ENCODE data around the gene SAMM50. TPM values are rescaled to one million over a fixed set of nuclear protein-coding genes. Genes with fewer than 3 reads are reported as not detected.

SAMM50 gene
- total and polyA plus RNA-seq, 7 donors, result 59.3 to 105 (median 80.0) TPM

DNA sequence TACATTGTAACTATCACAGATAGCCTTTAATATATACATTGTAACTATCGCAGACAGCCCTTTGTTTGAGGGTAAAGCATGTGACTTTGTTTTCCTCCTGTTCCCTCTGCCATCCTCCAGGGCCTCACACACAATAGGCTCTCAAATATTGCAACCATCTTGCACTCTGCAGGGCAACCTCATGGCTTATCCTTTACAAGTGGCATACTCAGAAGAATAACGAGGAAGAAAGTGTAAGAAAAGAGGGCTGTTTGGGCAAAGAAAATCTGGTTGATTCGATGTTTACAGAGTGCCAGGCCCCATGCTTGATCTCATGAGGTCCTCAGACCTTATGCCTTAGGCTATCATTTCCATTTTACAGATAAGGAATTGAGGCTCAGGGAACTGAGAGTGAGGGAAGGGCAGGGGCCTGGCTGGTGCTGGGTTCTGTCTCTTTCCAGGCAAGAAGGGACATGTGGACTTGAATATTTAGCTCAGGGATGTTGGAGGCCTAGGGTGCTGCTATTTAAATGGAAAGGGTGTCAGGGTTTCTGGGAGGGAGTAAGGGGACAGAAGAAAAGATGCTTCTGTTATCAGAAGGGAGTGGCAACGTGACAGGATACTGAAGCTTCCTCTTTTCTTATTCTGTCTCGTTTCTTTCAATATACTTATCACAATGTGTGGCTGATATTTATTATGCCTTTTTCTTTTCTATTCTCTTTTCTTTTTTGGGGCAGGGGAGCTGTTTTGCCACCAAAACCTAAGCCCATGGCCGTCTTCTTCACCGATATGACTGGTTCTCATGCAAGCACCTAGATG is 1.1 kb upstream of the SAMM50 start:
- Histone ChIP-seq H3K4me3 (peak overlapping the region; percentile 85), H3K4me1 (peaks cover 32% of the 10 kb centered on the region), H3K36me3 (ENCODE audit: insufficient read depth in 1 of 2, low read depth in 1 of 2) (no peaks in the 10 kb centered on the region), H3K27ac (peak overlapping the region; percentile 91), H3K9me3 (no peaks in the 10 kb centered on the region), H3K27me3 (ENCODE audit: insufficient read depth in 3 of 3, low read length in 2 of 3) (no peaks in the 10 kb centered on the region)
- intact Hi-C loops (cut with DNase I), result loop anchor here in 1 of 2 donors (10.0 kb wide), 1 partner anchor 129 kb away; no protein-coding TSS in a partner anchor
- TF ChIP-seq, protein P1, sequence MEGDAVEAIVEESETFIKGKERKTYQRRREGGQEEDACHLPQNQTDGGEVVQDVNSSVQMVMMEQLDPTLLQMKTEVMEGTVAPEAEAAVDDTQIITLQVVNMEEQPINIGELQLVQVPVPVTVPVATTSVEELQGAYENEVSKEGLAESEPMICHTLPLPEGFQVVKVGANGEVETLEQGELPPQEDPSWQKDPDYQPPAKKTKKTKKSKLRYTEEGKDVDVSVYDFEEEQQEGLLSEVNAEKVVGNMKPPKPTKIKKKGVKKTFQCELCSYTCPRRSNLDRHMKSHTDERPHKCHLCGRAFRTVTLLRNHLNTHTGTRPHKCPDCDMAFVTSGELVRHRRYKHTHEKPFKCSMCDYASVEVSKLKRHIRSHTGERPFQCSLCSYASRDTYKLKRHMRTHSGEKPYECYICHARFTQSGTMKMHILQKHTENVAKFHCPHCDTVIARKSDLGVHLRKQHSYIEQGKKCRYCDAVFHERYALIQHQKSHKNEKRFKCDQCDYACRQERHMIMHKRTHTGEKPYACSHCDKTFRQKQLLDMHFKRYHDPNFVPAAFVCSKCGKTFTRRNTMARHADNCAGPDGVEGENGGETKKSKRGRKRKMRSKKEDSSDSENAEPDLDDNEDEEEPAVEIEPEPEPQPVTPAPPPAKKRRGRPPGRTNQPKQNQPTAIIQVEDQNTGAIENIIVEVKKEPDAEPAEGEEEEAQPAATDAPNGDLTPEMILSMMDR (IDR thresholded peaks at IDR 0.05), result no peak
- no peak for ATAC-seq
- no peak for DNase-seq
- WGBS, 3 donors, result 46 to 51% (median 49%) methylated on average over 7 of the region's 7 CpGs

DNA sequence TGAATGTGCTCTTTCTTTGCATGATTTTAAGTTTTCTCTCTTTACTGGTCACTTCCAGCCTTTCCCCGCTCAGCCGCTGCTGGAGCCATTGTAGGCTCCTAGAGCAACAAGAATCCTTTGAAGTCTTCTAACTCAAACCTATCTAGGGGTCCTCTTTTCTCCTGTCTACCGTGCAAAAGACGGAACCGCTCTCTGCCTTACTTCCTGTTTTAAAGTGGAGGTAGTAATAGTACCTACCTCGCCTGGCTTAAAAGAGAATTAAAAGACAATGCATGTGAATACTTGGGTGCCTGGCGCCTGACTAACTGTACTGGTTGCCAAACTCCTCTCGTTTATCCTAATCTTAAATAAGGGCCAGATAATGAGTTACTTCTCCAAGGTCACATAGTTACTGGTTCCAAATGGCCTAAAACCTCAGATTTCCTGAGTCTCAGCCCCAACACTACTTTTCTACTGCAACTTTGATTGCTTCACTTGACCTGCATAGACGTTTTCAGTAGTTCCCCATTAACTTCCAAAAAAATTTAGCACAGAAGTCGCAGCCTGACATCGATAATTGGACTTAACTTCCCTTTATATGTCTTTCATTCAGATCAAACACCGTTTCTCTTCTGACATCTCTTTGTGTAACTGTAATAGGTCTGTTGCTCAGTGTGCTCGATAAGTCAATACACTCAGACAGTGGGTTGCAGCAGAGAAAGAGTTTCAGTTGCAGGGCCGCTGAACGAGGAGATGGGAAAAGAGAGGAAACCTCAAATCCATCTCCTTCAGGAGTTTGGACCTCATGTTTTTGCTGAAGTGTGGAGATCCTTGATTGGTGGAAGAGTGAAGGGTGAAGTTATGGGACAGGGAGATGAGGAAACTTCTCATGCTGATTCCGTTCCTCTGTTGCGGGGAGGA is 891 bp downstream of the SAMM50 start:
- peak overlapping the region; percentile 91 for H3K27ac ChIP-seq
- WGBS, 3 donors, result 18 to 34% (median 25%) methylated on average over 17 of the region's 17 CpGs
- DNase-seq (no peak), ATAC-seq (peak in 1 of 4 donors; percentile 27)
- H3K27me3 ChIP-seq (ENCODE audit: insufficient read depth in 3 of 3, low read length in 2 of 3), result no peaks in the 10 kb centered on the region
- peaks cover 32% of the 10 kb centered on the region for H3K4me1 ChIP-seq
- TF ChIP-seq, protein P1 (IDR thresholded peaks at IDR 0.05), result no peak
- peak overlapping the region; percentile 85 for H3K4me3 ChIP-seq
- intact Hi-C loops (cut with DNase I), result loop anchor here in 1 of 2 donors (10.0 kb wide), 1 partner anchor 131 kb away; no protein-coding TSS in a partner anchor
- H3K36me3 ChIP-seq (ENCODE audit: insufficient read depth in 1 of 2, low read depth in 1 of 2), result no peaks in the 10 kb centered on the region
- H3K9me3 ChIP-seq, result no peaks in the 10 kb centered on the region

DNA sequence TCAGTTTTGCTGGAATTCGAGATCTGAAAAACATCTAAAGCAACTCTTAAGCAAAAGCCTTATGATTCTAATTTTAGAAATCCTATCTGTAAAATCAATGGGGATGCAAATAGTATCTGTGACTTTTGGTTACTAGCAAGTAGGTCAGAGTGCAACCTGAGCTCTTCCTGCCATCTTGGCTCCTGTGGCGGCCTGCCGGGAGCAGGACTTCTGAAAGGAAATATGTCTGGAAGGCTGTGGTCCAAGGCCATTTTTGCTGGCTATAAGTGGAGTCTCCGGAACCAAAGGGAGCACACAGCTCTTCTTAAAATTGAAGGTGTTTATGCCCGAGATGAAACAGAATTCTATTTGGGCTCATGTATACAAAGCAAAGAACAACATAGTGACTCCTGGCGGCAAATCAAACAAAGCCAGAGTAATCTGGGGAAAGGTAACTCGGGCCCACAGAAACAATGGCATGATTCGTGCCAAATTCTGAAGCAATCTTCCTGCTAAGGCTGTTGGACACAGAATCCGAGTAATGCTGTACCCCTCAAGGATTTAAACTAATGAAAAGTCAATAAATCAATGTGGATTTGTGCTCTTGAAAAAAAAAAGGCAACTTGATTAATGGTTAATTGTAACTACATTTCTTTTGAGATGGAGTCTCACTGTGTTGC is 1.7 kb downstream of the SAMM50 start:
- TF ChIP-seq, protein P1 (IDR thresholded peaks at IDR 0.05), result no peak
- H3K4me3 ChIP-seq, result peak overlapping the region; percentile 85

DNA sequence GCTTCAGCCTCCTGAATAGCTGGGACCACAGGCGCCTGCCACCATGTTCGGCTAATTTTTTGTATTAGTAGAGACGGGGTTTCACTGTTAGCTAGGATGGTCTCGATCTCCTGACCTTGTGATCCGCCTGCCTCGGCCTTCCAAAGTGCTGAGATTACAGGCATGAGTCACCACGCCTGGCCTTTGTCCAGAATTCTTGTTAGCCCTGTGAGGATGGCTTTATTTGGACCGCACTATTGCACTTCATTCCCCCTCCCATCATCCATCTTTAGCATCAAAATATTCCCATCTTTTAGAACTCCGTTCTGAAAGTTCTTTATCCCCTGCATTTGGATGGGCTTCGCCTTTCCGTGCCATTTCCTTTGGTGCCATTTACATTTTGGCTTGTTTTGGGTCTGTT is 2.6 kb downstream of the SAMM50 start:
- no peaks in the 10 kb centered on the region for H3K27me3 ChIP-seq (ENCODE audit: insufficient read depth in 3 of 3, low read length in 2 of 3)
- H3K4me1 ChIP-seq, result peaks cover 38% of the 10 kb centered on the region
- DNase-seq (no peak), ATAC-seq (no peak)
- intact Hi-C loops (cut with DNase I), result loop anchor here in 1 of 2 donors (10.0 kb wide), 1 partner anchor 133 kb away; no protein-coding TSS in a partner anchor
- 68 to 81% (median 69%) methylated on average over 11 of the region's 11 CpGs for WGBS, 3 donors
- H3K27ac ChIP-seq, result peak overlapping the region; percentile 91
- peak overlapping the region; percentile 85 for H3K4me3 ChIP-seq
- TF ChIP-seq, protein P1 (IDR thresholded peaks at IDR 0.05), result no peak
- no peaks in the 10 kb centered on the region for H3K9me3 ChIP-seq
- H3K36me3 ChIP-seq (ENCODE audit: insufficient read depth in 1 of 2, low read depth in 1 of 2), result no peaks in the 10 kb centered on the region

More for the DNA sequence above, 1.7 kb downstream of the SAMM50 start:
- WGBS, 3 donors, result 16 to 28% (median 21%) methylated on average over 9 of the region's 9 CpGs
- no peaks in the 10 kb centered on the region for H3K36me3 ChIP-seq (ENCODE audit: insufficient read depth in 1 of 2, low read depth in 1 of 2)
- peaks cover 38% of the 10 kb centered on the region for H3K4me1 ChIP-seq
- no peaks in the 10 kb centered on the region for H3K9me3 ChIP-seq
- intact Hi-C loops (cut with DNase I), result loop anchor here in 1 of 2 donors (10.0 kb wide), 1 partner anchor 132 kb away; no protein-coding TSS in a partner anchor
- H3K27ac ChIP-seq, result peak overlapping the region; percentile 91
- DNase-seq (peak; percentile 39 to 71), ATAC-seq (peak in 3 of 4 donors; percentile 28 to 47 (median 45))
- no peaks in the 10 kb centered on the region for H3K27me3 ChIP-seq (ENCODE audit: insufficient read depth in 3 of 3, low read length in 2 of 3)
